Pulmonary artery endothelial cell (primary cell): ENCODE data around the gene PAK1IP1. TPM values are rescaled to one million over a fixed set of nuclear protein-coding genes. Genes with fewer than 3 reads are reported as not detected.
"Not testable (repeated sequence)": the region's sequence is repeated elsewhere in the genome, so short reads cannot be mapped to it uniquely, and the experiment has no call there.

Source experiments
- DNase-seq: peaks from one replicate; pipeline ENCODE4 v3.0.0-alpha.2; 2011; ENCODE audit warnings: low read depth, low spot score
- total RNA-seq: library from RNA; depleted of rRNA; stranded (reverse); fragments of >200 nt; gene quantifications from 2 replicates; pipeline ENCODE4 v1.2.3, GENCODE V29; 2014

PAK1IP1 gene
- total RNA-seq, 1 donor from 2014 or later = 25.3 TPM

DNA sequence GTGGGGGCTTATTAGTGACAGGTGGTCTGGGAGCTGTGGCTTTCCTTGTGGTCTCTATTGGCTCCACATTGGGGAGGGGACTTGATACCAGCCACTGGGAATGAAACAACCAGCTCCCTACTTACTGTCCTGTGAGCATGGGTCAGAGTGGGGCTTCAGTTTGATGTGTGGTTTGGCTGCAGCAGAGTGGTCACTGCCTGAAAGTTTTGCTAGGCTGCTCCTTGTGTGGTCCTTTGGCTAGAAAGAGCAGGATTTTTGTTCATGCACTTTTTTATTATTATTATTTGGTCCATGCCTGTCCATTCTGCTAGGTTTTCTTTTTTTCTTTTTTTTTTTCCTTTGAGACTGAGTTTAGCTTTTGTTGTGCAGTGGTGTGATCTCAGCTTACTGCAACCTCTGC is 45.3 kb downstream of the PAK1IP1 start:
- DNase-seq = no peak

- not testable (repeated sequence) for DNase-seq
These were observed 46.9 kb downstream of the PAK1IP1 start for GRCh38 chr6:10741643-10742042.

DNA sequence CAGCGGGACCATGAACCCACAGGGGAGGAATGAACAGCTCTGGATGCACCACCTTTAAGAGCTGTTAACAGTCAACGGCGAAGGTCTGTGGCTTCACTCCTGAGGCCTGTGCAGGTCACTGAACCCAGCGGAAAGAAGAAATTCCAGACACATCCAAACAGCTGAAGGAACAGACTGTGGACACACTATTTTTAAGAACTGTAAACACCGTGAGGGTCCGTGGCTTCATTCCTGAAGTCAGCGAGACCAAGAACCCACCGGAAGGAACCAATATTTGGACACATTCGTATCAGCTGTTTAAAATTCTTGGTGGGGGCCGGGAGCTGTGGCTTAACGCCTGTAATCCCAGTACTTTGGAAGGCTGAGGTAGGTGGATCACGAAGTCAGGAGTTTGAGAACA is 47.5 kb downstream of the PAK1IP1 start:
- DNase-seq = no peak

DNA sequence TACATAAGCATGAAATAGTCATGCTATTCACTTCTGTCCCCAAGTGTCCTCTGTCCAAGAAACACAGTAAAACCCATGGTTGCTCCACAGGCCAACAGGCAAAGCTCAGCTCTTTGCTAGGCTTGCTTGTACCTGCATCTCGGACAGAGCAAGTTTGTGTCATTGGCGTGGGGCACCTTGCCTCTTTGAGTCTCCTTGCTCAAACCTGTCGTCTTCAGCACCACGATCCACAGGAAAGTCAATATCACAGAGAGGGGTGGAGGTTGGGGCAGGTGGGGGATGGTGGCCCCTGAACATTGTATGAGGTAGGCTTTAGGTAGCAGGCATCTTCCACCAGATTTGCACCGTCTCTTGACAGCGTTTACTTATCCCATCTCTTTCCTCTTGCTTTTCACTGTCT is 48.7 kb downstream of the PAK1IP1 start:
- DNase-seq = no peak

DNA sequence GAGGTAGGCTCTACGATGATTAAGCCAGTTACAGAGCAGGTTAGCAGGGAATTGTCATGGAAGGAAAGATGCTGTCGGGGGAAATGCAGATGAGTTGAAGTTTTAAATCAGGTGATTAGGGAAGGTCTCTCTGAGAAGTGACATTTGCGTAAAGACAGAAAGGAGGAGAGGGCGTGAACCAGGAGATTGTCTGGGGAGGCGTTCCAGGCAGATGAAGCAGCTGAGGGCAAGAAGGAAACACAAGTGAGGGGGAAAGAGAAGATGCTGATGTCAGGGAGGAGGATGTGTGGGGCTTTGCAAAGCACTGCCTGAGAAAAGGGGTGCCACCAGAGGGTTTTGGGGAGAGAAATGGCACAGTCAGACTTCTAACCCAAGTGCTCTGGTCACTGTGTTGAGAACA is 50.3 kb downstream of the PAK1IP1 start:
- DNase-seq = no peak

GRCh38 chr6:10746915-10747250 is 52.1 kb downstream of the PAK1IP1 start:
- DNase-seq = no peak

DNA sequence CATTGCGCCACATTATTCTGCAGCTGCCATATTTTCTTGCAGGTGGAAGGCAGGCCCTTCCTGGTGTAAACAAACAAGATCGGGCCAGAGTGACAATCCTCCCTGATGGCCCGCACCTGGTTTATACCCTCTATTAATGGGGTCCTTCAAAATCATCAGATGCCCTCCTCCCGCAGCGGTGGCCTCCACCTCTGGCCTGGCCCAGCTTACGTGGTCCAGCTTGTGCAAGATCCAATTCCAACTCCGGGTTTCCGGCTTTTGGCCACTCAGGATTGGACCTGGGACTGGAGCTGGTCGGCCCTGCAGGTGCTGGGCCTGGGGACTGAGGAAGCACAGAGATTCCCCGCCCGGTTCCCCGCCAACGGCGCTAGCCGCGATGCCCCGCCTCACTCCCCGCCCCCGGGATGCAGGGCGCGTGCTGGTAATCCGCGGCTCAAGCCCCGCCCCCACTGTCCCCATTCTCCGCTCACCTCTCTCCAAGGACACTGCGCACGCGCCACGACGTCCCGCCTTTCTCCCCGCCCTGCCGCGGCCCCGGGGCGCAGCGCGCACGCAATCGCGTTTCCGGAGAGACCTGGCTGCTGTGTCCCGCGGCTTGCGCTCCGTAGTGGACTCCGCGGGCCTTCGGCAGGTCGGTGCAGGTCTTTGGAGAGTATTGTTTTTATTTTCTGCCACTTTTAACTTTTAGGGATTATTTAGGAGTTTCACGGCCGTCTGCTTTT is 52.6 kb downstream of the PAK1IP1 start, which contains the start of gene TMEM14B:
TMEM14B (plus strand) TSS at position 555 of the 722 bp plus-strand sequence. CDS start 1,441 bp downstream, outside the sequence.
- peak; percentile 79 for DNase-seq

GRCh38 chr6:10749734-10750133 is 55.0 kb downstream of the PAK1IP1 start:
- DNase-seq = no peak

DNA sequence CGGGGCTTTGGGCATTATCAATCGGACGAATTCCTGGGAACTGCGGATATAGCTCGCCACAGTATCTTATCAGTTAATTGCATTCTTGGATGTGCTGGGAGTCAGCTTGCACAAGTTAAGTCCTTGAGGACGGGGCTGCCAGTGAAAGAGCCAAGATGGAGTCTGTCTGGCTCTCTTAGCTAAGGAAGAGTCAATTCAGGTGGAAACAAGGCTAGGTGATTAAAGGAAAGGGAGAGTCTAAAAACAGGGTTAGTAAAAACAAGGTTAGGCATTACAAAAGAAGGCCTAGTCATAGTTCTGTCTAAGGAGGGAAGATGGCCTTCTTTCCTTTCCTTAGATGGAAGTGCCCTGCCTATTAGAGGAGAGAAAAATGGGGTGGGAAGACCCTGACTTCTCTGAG is 55.8 kb downstream of the PAK1IP1 start:
- not testable (repeated sequence) for DNase-seq

DNA sequence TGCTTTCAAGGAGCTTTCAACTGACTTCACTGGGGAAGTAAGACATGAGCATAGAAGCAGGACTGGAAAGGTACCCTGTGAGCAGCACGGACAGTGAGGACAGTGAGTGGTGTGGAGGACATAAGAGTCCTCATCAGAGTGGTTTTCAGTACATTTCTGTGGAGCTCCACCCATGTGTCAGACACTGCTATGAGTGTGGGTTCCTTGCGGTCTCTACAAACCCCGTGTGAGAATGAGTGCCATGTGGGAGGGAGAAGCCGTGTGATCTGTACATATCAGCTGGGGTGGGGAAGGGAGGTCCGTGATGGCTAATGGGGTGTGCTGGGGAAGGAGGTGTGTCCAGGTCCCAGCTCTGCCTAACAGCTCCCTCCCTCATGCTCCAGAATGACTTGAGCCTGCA is 57.0 kb downstream of the PAK1IP1 start:
- not testable (repeated sequence) for DNase-seq

DNA sequence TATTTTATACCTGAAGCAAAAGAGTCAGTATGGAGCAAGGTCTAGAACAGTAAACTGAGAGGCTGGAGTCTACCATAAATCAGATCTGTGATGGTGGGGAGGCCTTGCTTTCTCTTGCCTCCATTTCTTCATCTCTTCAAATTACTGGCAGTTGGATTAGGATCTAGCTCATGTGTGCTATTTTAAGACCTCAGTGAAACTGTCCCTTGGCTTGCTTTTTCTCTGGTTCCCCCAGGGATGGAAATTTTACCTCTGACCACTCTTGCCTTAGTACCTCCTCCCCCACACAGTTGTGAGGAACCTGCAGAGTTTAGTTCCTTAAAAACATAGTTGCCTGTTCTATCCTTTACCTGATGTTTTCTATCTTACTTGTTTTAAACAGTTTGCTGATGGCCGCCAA is 61.3 kb downstream of the PAK1IP1 start:
- DNase-seq = no peak

Other genes with a start within 250 kb of the PAK1IP1 start
- gene GCNT2, start 173.6 kb upstream of the PAK1IP1 start, total RNA-seq = 3.1 and 14.6 TPM in 2 replicates
- gene C6orf52, start 356 bp upstream of the PAK1IP1 start, total RNA-seq = 0.26 TPM in 1 of 2 replicates, not detected in the other
- gene TMEM14C, start 28.1 kb downstream of the PAK1IP1 start, total RNA-seq = 61.8 and 99.2 TPM in 2 replicates
- gene TMEM14B, start 52.8 kb downstream of the PAK1IP1 start, total RNA-seq = 50.9 and 83.9 TPM in 2 replicates
- gene MAK, start 143.6 kb downstream of the PAK1IP1 start, total RNA-seq = under 0.01 TPM in 1 of 2 replicates, not detected in the other
- gene GCM2, start 187.1 kb downstream of the PAK1IP1 start, total RNA-seq = not detected in 2 replicates
- gene SYCP2L, start 192.1 kb downstream of the PAK1IP1 start, total RNA-seq = not detected in 2 replicates